SIG-M5 treated with dmso at 0.1 percent for 504 hours (cell line): ENCODE results near the gene SMIM12.
"Not testable (repeated sequence)": the region's sequence is repeated elsewhere in the genome, so short reads cannot be mapped to it uniquely, and the experiment has no call there.

Source experiments
- DNase-seq: peaks from one replicate; lab custom pipeline; 2025; ENCODE audit not compliant: unreplicated experiment; lab: John Stamatoyannopoulos, UW

SMIM12 gene

GRCh38 chr1:34845131-34845901, 14.2 kb downstream of the SMIM12 start:
- DNase-seq, result no peak

- DNase-seq, result no peak
Observed at GRCh38 chr1:34844252-34844634, 15.3 kb downstream of the SMIM12 start.

- no peak for DNase-seq
Observed at GRCh38 chr1:34843392-34844251, 15.9 kb downstream of the SMIM12 start.

- DNase-seq, result no peak
Observed at GRCh38 chr1:34842952-34843371, 16.6 kb downstream of the SMIM12 start.

GRCh38 chr1:34842073-34842472, 17.5 kb downstream of the SMIM12 start:
- no peak for DNase-seq

- DNase-seq, result no peak
Observed at GRCh38 chr1:34840426-34840825, 19.1 kb downstream of the SMIM12 start.

GRCh38 chr1:34839526-34840305, 19.8 kb downstream of the SMIM12 start:
- DNase-seq, result no peak

GRCh38 chr1:34833711-34834110, 25.8 kb downstream of the SMIM12 start:
- DNase-seq, result no peak

GRCh38 chr1:34831721-34832246, 27.8 kb downstream of the SMIM12 start:
- no peak for DNase-seq

GRCh38 chr1:34829250-34829649, 30.3 kb downstream of the SMIM12 start:
- no peak for DNase-seq

- no peak for DNase-seq
Observed at GRCh38 chr1:34828611-34829010, 30.9 kb downstream of the SMIM12 start.

- no peak for DNase-seq
Observed at GRCh38 chr1:34827341-34827941, 32.1 kb downstream of the SMIM12 start.

- DNase-seq, result no peak
Observed at GRCh38 chr1:34825455-34826091, 34.0 kb downstream of the SMIM12 start.

GRCh38 chr1:34824817-34825454, 34.6 kb downstream of the SMIM12 start:
- DNase-seq, result no peak

- DNase-seq, result no peak
Observed at GRCh38 chr1:34822202-34822601, 37.3 kb downstream of the SMIM12 start.

- not testable (repeated sequence) for DNase-seq
Observed at GRCh38 chr1:34818862-34819261, 40.7 kb downstream of the SMIM12 start.

GRCh38 chr1:34816778-34817177, 42.8 kb downstream of the SMIM12 start:
- DNase-seq, result no peak

GRCh38 chr1:34816332-34816731, 43.2 kb downstream of the SMIM12 start:
- no peak for DNase-seq

GRCh38 chr1:34810781-34811180, 48.8 kb downstream of the SMIM12 start:
- DNase-seq, result not testable (repeated sequence)
